D341Med (cell line): ENCODE results near the gene RSPO1.

Experiments used
- DNase-seq: peaks from one replicate; pipeline ENCODE4 v3.0.0; 2012; ENCODE audit warnings: low spot score

Gene RSPO1

DNA sequence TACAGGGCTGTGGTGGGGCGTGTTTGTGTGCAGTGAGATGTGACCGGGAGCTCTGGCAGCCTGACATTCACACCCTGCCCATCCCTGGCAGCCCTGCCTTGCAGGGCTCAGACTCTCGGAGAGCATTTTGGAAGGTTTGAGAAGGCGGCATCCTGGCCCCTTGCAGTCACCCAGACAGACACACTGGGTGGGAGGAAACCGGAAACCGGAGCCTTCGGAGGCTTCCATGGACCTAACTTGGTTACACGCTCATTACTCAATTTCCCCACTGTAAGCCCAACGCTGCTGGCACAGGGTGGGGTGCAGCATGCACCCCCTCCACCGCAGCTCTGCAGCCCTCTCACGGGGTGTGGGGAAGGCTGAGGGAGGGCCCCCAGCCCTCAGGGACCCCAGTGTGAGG is 22.2 kb upstream of the RSPO1 start:
- no peak for DNase-seq

- no peak for DNase-seq
Measured at GRCh38 chr1:37656026-37656425, 21.3 kb upstream of the RSPO1 start.

DNA sequence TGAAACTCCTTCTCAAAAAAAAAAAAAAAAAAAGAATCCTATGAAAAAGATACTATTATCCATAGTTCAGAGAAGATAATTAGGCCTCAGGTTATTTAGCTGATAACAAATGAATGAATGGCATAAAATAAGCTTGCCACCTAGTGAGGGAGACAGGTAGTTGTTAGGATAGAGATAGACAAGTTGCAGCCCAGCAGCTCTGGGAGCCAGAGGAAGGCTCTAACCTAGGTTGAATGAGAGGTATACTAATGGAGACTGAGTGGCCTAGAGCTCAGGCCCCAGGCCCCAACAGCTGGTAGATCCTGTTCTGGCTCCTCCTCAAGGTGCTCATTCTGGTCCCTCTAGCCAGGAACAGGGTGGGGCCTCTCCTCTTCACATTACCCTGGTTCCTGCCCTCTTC is 20.6 kb upstream of the RSPO1 start:
- no peak for DNase-seq

DNA sequence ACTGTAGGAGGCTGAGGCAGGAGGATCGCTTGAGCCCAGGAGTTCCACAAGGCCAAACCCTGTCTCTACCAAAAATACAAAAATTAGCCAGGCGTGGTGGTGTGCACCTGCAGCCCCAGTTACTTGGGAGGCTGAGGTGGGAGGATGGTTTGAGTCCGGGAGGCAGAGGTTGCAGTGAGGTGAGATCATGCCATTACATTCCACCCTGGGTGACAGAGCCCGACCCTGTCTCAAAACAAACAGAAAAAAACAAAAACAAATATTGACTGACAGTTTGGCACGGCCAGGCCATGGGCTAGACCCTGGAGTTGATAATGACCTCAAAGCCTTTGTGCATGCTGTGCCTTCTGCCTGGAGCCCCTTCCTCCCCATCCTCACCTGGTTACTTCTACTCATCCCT is 19.2 kb upstream of the RSPO1 start:
- DNase-seq = no peak

DNA sequence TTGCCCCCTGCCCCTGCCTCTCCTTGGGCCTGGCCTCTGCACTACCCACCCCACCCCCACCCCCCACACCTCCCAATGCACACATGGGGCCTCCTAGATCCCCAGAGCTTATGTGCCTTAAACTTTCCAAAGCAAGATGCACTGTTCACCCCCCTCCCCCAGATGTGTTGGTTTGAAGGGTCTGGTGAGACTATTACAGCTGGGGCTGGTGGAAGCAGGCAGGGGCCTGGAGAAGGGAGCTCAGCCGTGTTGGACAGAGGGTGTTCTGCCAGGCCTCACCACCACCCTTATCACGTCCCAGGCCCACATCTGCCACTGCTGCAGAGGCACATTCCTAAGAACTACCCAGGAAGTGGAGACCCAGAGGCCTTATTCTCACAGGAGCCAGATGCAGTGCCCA is 18.3 kb upstream of the RSPO1 start:
- no peak for DNase-seq

DNA sequence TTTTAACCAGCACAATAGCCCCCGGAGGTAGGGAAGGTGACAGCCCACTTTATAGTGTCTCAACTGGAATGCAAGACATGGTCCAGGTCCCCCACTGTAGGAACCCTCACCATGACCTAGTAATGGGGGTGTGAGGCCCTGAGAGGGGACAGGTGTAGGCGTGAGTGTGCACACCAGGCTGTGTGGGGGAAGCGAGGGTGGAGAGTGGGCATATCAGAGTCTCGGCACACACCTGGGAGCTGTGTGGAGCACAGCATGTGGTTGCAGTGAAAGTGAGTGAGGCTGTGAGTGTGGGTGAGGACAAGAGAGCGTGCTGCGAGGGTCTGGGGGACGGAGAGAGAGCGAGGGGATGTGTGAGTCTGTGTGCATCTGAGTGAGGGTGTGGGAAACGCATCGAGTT is 17.1 kb upstream of the RSPO1 start:
- no peak for DNase-seq

GRCh38 chr1:37650721-37651120 is 16.0 kb upstream of the RSPO1 start:
- no peak for DNase-seq

DNA sequence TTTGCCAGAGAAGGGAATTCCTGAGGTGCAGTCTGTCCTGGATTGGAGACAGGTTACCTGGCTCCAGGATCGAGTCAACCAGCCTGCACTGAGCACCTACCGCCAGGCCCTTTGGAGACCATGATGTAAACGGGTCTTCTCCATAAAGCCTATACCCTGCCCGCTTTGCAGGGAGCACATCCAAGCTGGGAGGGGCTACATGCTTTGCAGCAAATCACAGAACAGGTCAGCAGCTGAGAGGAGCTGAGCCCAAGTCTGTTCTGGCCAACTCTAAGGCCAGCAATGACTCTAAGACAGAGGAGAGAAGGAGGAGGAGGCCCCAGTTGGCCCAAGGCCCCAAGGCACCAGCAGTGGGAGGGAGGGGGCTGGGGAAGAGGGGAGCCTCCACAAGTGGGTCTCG is 15.5 kb upstream of the RSPO1 start:
- no peak for DNase-seq

DNA sequence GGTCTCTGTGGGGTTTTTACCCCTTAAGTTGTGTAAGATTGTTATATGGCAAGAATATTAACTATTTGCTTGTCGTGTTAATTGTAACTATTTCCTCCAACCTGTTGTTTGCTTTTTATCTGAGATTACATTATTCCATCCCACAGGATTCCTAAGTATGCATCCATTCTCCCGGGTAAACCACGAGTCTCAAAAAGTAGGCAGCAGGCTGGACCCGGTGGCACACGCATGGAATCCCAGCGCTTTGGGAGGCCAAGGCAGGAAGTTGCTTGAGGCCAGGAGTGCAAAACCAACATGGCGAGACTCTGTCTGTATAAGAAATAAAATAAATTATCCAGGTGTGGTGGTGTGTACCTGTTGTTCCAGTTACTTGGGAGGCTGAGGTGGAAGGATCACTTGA is 12.6 kb upstream of the RSPO1 start:
- DNase-seq = no peak

DNA sequence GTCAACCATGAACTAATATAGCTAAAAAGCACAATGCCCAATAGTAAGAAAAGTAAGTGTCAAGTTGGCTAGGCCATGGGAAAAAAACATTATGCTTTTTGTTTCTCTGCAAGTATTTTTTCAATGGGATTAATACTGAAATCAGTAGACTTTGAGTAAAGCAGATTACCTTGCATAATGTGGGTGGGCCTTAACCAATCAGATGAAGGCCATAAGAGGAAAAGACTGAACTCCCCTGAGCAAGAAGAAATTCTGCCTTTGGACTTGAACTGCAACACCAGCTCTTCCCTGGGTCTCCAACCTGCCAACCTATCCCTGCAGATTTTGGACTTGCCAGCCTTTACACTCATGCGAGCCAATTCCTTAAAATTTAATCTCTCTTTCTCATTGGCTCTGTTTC is 6.4 kb upstream of the RSPO1 start:
- DNase-seq = no peak

- no peak for DNase-seq
Measured at GRCh38 chr1:37636435-37636834, 1.7 kb upstream of the RSPO1 start.

GRCh38 chr1:37634992-37635902 is 555 bp upstream of the RSPO1 start:
- DNase-seq = no peak

DNA sequence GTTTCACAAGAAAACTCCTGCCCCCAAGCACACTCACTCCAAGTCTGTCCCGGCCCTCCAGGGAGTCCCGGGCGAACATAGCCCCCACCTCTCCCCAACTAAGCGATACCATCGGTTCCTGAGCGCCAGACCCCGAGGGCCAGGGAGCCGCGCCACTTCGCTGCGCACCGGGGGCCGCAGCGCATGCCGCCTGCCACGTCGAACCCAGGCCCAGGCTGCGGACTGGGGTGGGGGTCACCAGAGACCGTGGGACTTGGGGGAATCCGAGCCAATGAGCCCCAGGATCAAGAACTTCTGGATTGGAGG is 801 bp downstream of the RSPO1 start:
- peak; percentile 53 for DNase-seq

GRCh38 chr1:37633040-37633937 is 1.4 kb downstream of the RSPO1 start:
- DNase-seq = no peak

- DNase-seq = no peak
Measured at GRCh38 chr1:37631036-37631435, 3.7 kb downstream of the RSPO1 start.

DNA sequence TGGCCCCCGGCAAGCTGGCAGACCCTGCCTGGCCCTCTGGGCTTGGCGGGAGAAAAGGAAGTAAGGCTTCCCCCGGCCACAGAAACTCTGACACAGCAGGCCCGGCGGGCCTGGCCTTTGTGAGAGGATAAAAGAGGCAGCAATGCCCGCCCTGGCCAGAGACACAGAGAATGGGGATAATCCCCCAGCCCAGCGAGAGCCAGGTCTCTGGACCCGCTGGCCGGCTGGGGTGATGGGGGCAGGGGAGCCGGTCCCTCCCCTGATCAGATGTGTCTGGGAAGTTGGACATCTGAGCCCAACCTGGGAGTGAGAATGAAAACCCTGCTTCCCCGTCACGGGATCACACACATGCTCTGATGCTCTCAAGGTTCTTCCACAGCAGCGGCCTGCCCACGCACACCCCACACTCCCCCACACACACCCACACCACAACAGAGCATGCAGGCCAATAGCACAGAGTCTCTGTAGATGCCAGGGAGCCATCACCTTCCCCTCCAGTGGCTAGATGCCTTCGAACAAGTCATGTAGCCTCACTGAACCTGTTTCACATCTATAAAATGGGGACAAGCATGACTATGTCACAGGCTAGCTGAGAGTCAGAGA is 4.2 kb downstream of the RSPO1 start:
- no peak for DNase-seq

DNA sequence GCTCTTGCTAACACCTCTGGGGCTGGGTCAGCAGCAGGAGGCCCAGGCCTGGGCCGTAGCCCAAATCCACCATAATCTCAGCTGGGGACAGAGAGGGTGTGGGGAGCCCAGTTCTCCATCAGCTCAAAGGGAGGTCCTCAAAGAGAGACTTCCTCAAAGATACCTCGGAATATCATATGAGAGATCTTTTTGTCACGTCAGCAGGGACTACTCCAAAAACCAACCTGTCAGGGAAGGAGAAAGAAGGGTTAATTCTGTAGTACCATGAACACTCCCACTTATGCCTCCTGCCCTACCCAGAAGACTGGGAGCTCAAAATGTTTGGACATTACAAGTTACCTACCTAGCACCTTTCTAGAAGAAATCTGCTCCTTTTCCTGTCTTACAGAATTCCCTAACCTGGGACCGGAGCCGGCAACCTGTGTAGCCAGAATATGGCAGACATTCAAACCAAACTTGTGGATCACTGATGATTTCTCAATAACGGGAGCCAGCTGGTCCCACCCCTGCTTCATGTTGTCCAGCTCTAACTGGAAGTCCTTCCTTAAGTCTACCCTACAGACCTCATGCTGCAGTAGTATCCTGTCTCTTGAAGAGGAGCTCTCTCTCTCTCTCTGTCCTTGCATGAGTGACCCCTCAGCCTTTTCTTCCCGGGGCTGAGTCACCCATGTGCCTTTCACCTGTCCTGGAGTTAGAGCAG is 4.8 kb downstream of the RSPO1 start:
- no peak for DNase-seq

DNA sequence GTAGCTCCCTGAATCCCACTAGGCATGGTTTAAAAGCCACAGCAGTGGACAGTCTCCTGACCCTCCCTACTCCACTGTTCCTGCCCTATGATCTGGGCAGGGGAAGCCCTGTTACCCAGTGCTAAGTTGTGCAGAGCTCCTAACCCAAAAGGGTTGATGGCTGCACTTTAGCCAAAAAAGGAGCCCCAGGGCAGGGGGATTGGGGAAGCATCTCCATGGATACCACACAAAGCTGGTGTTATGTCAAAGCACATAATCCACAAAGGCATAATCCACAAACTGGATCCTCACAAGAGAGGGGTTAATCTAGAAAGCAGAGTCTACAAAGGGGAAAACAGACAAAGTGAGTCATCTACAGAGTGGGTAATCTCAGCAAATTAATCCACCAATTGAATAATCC is 5.7 kb downstream of the RSPO1 start:
- no peak for DNase-seq

DNA sequence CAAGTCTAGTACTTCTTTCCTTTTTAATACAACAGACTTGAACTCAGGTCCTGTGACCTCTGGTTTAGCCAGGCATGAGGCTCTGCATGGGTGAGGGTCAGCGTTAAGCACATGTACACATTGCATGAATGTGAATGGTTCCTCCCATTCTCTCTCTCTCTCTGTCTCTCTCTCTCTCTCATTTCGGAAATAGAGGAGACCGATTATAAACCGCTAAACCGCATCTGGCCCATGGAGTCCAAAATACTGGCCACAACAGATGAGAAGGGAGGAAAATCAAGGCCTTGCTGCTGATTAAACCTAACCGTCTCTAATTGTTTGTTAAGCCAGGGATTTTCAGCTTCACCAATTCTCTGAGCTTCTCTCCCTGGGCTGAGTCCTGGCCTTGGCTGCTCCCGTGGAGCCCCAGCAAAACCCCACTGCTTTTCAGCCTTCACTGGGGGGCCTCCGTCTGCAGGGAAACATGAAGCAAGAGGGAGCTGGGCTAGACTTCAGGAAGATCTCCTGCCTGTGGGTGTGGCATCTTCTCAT is 6.6 kb downstream of the RSPO1 start:
- DNase-seq = peak; percentile 39

DNA sequence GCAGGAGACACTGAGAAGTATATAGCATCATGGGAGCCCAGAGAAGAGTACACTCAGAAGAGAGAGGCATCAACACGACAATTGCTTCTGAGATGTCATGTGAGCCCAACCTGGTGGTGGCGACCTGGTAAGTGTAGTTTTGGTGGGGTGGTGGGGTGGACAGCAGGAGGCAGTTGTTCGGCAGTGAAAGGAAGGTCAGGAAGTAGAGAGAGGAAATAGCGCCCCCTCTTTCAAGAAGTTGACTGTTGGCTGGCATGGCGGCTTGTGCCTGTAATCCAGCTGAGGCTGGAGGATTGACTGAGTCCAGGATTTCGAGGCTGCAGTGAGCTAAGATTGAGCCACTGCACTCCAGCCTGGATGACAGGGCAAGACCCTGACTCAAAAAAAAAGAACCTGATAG is 12.6 kb downstream of the RSPO1 start:
- no peak for DNase-seq

GRCh38 chr1:37621326-37621870 is 13.3 kb downstream of the RSPO1 start:
- no peak for DNase-seq

GRCh38 chr1:37620707-37621106 is 14.0 kb downstream of the RSPO1 start:
- DNase-seq = no peak
